ENCODE measurements around the gene CENPM.

DNA sequence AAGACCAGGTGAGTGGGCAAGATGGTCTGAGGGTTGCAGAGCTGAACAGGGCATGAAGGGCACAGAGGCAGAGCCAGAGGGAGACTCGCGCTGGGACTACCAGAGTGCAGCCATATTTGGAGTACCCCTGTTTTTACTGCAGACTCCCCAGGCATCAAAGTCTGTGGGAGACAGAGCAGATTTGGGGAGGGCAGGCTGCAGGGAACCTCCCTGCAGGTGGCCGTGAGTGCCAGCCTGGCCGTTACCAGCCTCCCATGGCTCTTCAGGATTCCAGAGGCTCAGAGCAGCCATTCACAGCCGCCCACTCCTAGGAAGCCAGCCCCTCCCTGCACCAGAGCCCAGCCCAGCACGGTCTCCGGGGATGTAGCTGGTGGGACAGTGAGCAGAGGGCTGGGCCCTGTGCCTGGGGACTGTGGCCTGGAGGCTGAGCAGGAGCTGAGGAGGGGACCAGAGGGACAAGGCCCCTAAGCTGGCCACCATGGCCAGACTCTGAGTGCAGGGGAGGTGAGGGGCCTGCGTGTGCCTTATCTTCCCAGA lies 22.2 kb upstream of the CENPM start, which contains the start of gene SEPTIN3:
- TF ChIP-seq CTCF (IDR thresholded peaks at IDR 0.05) (no peak), EP300 (IDR thresholded peaks at IDR 0.05) (no peak), POLR2A (IDR thresholded peaks at IDR 0.05) (no peak)
